AG09309 (cell line): Measurements from ENCODE around the gene EEF1AKMT4.
"Not testable (repeated sequence)": the region's sequence is repeated elsewhere in the genome, so short reads cannot be mapped to it uniquely, and the experiment has no call there.

Experiments used
- DNase-seq: peaks from one replicate; pipeline ENCODE4 v3.0.0-alpha.2; 2010; ENCODE audit warnings: low read depth
- H3K4me3 ChIP-seq: 2 replicates; pipeline ENCODE4 v1.5.1; 2011; ENCODE audit warnings: mild to moderate bottlenecking, low read depth, low read length, moderate library complexity; ENCODE audit not compliant: control insufficient read depth
- CTCF ChIP-seq: IDR thresholded peaks from 2 replicates; pipeline ENCODE4 v1.5.1; 2011; ENCODE audit warnings: mild to moderate bottlenecking, low read depth, low read length, inconsistent platforms; ENCODE audit not compliant: insufficient read depth, control insufficient read depth; ENCODE audit errors: missing control alignments

Gene EEF1AKMT4

GRCh38 chr3:184259878-184260723, 10.6 kb downstream of the EEF1AKMT4 start:
- DNase-seq: no peak

GRCh38 chr3:184260724-184261269, 11.3 kb downstream of the EEF1AKMT4 start:
- H3K4me3 ChIP-seq: peak overlapping the region; percentile 46
- no peak for TF ChIP-seq CTCF
- DNase-seq: no peak

More at GRCh38 chr3:184259878-184260723, 10.6 kb downstream of the EEF1AKMT4 start:
- no peak for TF ChIP-seq CTCF
- peak overlapping the region; percentile 46 for H3K4me3 ChIP-seq

GRCh38 chr3:184261270-184261853, 11.9 kb downstream of the EEF1AKMT4 start, which contains the start of gene CAMK2N2:
Gene CAMK2N2 (minus strand): TSS chr3:184261553. CDS start chr3:184261285, 268 bp downstream.
- DNase-seq: no peak
- H3K4me3 ChIP-seq: peak within 1 kb of the TSS; percentile 46
- no peak for TF ChIP-seq CTCF

- no peak for DNase-seq
- no peak for TF ChIP-seq CTCF
- H3K4me3 ChIP-seq: peak overlapping the region; percentile 46
Measured at GRCh38 chr3:184261854-184262763, 12.6 kb downstream of the EEF1AKMT4 start.

GRCh38 chr3:184262764-184263179, 13.3 kb downstream of the EEF1AKMT4 start:
- DNase-seq: no peak
- no peak for TF ChIP-seq CTCF
- H3K4me3 ChIP-seq: peak overlapping the region; percentile 46

- not testable (repeated sequence) for DNase-seq, H3K4me3 ChIP-seq
Measured at GRCh38 chr3:184267249-184267648, 17.8 kb downstream of the EEF1AKMT4 start.
